HFFc6 (cell line): Measurements from ENCODE around the gene DRD2. TPM values are rescaled to one million over a fixed set of nuclear protein-coding genes. Genes with fewer than 3 reads are reported as not detected.

ENCODE experiments used
- DNase-seq: peaks from one replicate; pipeline ENCODE4 v3.0.0-alpha.2; 2018
- H3K27ac Mint-ChIP-seq: 2 replicates; pipeline ENCODE4 v1.8.0; 2020; ENCODE audit warnings: mild to moderate bottlenecking, mixed read lengths
- H3K27me3 Mint-ChIP-seq: 2 replicates; pipeline ENCODE4 v1.8.0; 2021; ENCODE audit warnings: mild to moderate bottlenecking, moderate library complexity, mixed read lengths; ENCODE audit not compliant: insufficient read depth
- H3K36me3 Mint-ChIP-seq: 2 replicates; pipeline ENCODE4 v1.8.0; 2021; ENCODE audit warnings: low read depth, mixed read lengths
- H3K4me1 Mint-ChIP-seq: 2 replicates; pipeline ENCODE4 v1.8.0; 2020; ENCODE audit warnings: low read depth, mixed read lengths
- H3K4me3 Mint-ChIP-seq: 2 replicates; pipeline ENCODE4 v1.8.0; 2020; ENCODE audit warnings: mild to moderate bottlenecking, moderate library complexity, mixed read lengths
- H3K9me3 Mint-ChIP-seq: 2 replicates; pipeline ENCODE4 v1.8.0; 2020; ENCODE audit warnings: mild to moderate bottlenecking, mixed read lengths
- total RNA-seq, 6 experiments: library from RNA; stranded (reverse); fragmentation: NEBNext Ultra II Directional; extraction: Animal tissue kit (Norgen Biotek cat#: 25700); gene quantifications; 2 replicates in 1 of 6; 3 replicates in 5 of 6; pipeline ENCODE4 v1.2.3, GENCODE V29; 2021
- TF ChIP-seq, protein P1 (sequence below): fragments of 200-600 bp; sonication (generic); IDR thresholded peaks from 2 replicates; pipeline ENCODE4 v1.5.0; 2021; ENCODE audit warnings: antibody characterized with exemption, mild to moderate bottlenecking

Gene DRD2
- total RNA-seq, 6 experiments from 2014 or later: not detected

DNA sequence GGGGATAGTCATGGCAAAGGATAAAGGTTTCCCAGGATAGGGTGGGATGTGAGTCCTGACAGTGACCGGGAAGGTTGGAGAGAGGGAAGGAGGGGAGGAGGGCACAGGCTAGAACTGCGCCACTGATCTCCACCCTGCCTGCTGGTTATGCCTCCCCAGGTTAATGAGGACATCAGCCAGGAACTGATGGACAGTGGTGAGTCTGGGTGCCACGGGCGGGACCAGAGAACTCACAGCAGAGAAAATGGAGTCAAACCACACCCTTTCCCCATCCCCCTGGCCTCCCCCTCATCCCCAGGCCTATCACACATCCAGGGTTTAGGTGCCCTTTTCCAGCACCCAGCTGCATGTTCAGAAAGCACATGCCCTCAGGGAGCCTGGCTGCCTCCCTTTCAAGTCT is 77.4 kb downstream of the DRD2 start:
- H3K27ac Mint-ChIP-seq: no peak overlapping the region
- peaks cover 6% of the 10 kb centered on the region for H3K27me3 Mint-ChIP-seq
- TF ChIP-seq, protein P1, sequence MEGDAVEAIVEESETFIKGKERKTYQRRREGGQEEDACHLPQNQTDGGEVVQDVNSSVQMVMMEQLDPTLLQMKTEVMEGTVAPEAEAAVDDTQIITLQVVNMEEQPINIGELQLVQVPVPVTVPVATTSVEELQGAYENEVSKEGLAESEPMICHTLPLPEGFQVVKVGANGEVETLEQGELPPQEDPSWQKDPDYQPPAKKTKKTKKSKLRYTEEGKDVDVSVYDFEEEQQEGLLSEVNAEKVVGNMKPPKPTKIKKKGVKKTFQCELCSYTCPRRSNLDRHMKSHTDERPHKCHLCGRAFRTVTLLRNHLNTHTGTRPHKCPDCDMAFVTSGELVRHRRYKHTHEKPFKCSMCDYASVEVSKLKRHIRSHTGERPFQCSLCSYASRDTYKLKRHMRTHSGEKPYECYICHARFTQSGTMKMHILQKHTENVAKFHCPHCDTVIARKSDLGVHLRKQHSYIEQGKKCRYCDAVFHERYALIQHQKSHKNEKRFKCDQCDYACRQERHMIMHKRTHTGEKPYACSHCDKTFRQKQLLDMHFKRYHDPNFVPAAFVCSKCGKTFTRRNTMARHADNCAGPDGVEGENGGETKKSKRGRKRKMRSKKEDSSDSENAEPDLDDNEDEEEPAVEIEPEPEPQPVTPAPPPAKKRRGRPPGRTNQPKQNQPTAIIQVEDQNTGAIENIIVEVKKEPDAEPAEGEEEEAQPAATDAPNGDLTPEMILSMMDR: no peak
- no peak for DNase-seq
- no peak overlapping the region for H3K4me3 Mint-ChIP-seq
- H3K4me1 Mint-ChIP-seq: no peaks in the 10 kb centered on the region
- no peaks in the 10 kb centered on the region for H3K9me3 Mint-ChIP-seq
- no peaks in the 10 kb centered on the region for H3K36me3 Mint-ChIP-seq

DNA sequence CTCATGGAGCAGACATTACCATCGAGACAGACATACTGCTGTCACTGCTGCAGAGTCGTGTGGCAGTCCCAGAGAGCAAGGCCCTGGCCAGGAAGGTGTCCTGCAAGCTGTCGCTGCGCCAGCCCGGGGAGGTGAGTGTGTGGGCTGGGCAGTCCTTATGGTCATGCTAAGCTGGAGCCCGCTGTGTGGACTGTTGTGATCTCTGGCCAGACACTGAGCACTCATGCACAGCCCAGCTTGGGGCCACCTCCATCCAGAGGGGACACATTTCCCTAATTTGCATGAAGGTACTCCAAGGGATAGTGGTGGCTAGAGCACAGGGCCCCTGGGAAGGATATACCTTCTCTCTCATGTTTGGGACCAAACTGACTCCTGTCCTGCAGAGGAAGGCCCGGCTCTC is 78.0 kb downstream of the DRD2 start:
- Mint-ChIP-seq H3K27me3 (peaks cover 4% of the 10 kb centered on the region), H3K4me1 (no peaks in the 10 kb centered on the region), H3K4me3 (no peak overlapping the region), H3K27ac (no peak overlapping the region), H3K9me3 (no peaks in the 10 kb centered on the region), H3K36me3 (no peaks in the 10 kb centered on the region)
- DNase-seq: no peak
- TF ChIP-seq, protein P1: no peak

DNA sequence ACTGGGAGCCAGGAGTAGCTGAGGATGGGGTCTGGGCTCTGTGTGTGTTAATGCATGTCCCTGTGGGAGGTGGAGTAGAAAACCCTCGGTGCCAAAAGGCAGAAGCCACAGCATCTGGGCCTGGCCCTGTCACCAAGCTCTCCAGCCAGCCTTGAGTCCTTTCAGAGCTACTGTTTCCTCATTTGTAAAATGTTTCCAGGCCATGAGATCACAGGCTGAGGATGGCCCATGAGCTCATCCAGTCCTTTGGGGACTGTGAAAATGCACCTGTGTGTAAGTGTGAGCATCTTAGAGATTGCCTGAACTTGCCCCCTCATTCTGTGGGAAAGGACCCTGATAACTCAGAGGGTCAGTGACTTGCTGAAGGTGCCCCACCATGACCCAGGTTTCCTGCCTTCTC is 78.5 kb downstream of the DRD2 start:
- Mint-ChIP-seq H3K4me3 (no peak overlapping the region), H3K36me3 (no peaks in the 10 kb centered on the region), H3K27me3 (peaks cover 4% of the 10 kb centered on the region), H3K9me3 (no peaks in the 10 kb centered on the region), H3K27ac (no peak overlapping the region), H3K4me1 (no peaks in the 10 kb centered on the region)
- TF ChIP-seq, protein P1: no peak
- no peak for DNase-seq

DNA sequence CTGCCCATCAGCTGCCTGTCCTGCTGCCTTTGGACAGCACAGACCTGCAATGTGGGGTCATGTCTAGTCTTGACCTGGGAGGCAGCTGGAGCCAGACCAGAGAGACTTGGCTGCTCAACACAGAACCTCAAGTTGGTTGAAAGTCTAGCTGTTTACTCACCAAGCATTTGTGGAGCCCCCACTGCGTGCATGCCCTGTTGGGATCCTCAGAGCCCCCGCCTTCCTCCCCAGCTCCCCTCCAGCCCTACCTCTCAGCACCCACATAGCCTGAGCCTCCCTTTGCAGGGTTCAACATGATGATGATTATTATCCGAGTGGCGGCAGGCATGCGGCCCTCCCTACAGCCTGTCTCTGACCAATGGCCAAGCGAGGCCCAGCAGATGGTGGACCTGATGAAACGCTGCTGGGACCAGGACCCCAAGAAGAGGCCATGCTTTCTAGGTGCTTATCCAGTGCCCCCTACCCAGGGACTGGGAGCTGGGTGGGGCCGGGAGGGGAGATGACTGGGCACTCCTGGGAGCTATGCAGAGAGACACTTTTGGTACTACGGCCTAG is 79.3 kb downstream of the DRD2 start:
- H3K9me3 Mint-ChIP-seq: no peaks in the 10 kb centered on the region
- peaks cover 4% of the 10 kb centered on the region for H3K27me3 Mint-ChIP-seq
- H3K4me3 Mint-ChIP-seq: no peak overlapping the region
- H3K36me3 Mint-ChIP-seq: no peaks in the 10 kb centered on the region
- no peaks in the 10 kb centered on the region for H3K4me1 Mint-ChIP-seq
- H3K27ac Mint-ChIP-seq: no peak overlapping the region
- TF ChIP-seq, protein P1: no peak
- DNase-seq: no peak

DNA sequence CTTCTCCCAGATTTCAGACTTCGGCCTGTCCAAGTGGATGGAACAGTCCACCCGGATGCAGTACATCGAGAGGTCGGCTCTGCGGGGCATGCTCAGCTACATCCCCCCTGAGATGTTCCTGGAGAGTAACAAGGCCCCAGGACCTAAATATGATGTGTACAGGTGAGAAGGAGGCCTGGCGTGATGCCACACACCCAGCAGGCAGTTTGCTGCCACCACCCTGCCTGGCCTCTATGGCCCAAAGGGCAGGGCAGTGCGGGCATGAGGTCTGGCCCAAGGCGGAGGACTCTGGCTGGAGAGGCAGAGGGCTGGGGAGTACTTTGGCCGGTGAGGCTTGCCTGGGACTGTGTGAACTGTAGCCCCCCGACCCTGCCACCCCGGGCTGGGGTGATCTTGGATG is 80.3 kb downstream of the DRD2 start:
- TF ChIP-seq, protein P1: no peak
- peaks cover 4% of the 10 kb centered on the region for H3K27me3 Mint-ChIP-seq
- no peak for DNase-seq
- no peaks in the 10 kb centered on the region for H3K9me3 Mint-ChIP-seq
- H3K36me3 Mint-ChIP-seq: no peaks in the 10 kb centered on the region
- no peak overlapping the region for H3K4me3 Mint-ChIP-seq
- no peak overlapping the region for H3K27ac Mint-ChIP-seq
- no peaks in the 10 kb centered on the region for H3K4me1 Mint-ChIP-seq

DNA sequence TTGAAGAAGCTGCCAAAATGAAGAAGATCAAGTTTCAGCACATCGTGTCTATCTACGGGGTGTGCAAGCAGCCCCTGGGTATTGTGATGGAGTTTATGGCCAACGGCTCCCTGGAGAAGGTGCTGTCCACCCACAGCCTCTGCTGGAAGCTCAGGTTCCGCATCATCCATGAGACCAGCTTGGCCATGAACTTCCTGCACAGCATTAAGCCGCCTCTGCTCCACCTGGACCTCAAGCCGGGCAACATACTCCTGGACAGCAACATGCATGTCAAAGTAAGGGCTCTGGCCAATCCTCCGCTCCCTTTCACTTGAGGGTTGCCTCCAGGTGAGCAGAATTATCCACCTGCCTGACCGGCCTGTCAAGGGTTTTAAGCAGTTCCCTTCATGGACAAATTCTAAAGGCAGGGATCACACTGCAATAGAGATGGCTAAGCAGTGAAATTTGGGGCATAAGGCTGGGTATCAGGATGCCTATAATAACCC is 81.7 kb downstream of the DRD2 start:
- no peaks in the 10 kb centered on the region for H3K4me1 Mint-ChIP-seq
- DNase-seq: no peak
- H3K27ac Mint-ChIP-seq: no peak overlapping the region
- no peaks in the 10 kb centered on the region for H3K9me3 Mint-ChIP-seq
- H3K27me3 Mint-ChIP-seq: peaks cover 1% of the 10 kb centered on the region
- no peak overlapping the region for H3K4me3 Mint-ChIP-seq
- TF ChIP-seq, protein P1: no peak
- no peaks in the 10 kb centered on the region for H3K36me3 Mint-ChIP-seq
